Measurements from ENCODE around the gene CDADC1.

- TF ChIP-seq POLR2A (IDR thresholded peaks at IDR 0.05) = no peak
- TF ChIP-seq, protein P1, sequence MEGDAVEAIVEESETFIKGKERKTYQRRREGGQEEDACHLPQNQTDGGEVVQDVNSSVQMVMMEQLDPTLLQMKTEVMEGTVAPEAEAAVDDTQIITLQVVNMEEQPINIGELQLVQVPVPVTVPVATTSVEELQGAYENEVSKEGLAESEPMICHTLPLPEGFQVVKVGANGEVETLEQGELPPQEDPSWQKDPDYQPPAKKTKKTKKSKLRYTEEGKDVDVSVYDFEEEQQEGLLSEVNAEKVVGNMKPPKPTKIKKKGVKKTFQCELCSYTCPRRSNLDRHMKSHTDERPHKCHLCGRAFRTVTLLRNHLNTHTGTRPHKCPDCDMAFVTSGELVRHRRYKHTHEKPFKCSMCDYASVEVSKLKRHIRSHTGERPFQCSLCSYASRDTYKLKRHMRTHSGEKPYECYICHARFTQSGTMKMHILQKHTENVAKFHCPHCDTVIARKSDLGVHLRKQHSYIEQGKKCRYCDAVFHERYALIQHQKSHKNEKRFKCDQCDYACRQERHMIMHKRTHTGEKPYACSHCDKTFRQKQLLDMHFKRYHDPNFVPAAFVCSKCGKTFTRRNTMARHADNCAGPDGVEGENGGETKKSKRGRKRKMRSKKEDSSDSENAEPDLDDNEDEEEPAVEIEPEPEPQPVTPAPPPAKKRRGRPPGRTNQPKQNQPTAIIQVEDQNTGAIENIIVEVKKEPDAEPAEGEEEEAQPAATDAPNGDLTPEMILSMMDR (IDR thresholded peaks at IDR 0.05) = no peak
These were observed 62.5 kb downstream of the CDADC1 start for GRCh38 chr13:49310251-49310650.
